NB4 (cell line): Measurements from ENCODE around the gene TAF12.

Experiments used
- MYC ChIP-seq: IDR thresholded peaks from 2 replicates; pipeline ENCODE4 v1.6.1; 2011; ENCODE audit warnings: low read depth, low read length
- POLR2A ChIP-seq: IDR thresholded peaks from 2 replicates; pipeline ENCODE4 v1.6.1; 2011; ENCODE audit warnings: mild to moderate bottlenecking; ENCODE audit not compliant: insufficient read length; ENCODE audit errors: extremely low read depth
- TF ChIP-seq, protein P1 (sequence below): IDR thresholded peaks from one replicate; pipeline ENCODE4 v1.5.1; 2012; ENCODE audit warnings: low read depth, low read length
- TF ChIP-seq, protein P2 (sequence below): IDR thresholded peaks from 2 replicates; pipeline ENCODE4 v1.6.1; 2011; ENCODE audit warnings: low read depth, low read length

DNA sequence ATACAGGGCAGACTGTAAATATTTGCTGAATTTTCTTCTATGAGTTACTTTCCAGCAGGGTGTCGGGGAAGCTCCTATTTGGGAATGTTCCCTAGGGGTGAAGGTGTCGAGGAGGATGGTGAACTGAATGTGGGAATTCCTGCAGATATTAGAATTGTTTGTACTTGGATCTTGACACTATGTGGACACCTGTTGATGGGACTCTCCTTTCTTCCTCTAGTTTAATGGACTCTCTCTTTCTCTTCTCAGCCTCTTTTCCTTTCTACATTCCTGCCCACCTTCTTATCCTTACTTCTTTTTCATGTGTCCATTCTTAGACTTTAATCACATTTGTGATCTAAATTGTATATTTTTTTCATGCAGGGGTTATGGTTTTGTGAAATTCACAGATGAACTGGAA is 75.9 kb downstream of the TAF12 start:
- TF ChIP-seq POLR2A (no peak), MYC (no peak)
- TF ChIP-seq, protein P1, sequence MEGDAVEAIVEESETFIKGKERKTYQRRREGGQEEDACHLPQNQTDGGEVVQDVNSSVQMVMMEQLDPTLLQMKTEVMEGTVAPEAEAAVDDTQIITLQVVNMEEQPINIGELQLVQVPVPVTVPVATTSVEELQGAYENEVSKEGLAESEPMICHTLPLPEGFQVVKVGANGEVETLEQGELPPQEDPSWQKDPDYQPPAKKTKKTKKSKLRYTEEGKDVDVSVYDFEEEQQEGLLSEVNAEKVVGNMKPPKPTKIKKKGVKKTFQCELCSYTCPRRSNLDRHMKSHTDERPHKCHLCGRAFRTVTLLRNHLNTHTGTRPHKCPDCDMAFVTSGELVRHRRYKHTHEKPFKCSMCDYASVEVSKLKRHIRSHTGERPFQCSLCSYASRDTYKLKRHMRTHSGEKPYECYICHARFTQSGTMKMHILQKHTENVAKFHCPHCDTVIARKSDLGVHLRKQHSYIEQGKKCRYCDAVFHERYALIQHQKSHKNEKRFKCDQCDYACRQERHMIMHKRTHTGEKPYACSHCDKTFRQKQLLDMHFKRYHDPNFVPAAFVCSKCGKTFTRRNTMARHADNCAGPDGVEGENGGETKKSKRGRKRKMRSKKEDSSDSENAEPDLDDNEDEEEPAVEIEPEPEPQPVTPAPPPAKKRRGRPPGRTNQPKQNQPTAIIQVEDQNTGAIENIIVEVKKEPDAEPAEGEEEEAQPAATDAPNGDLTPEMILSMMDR, result no peak
- TF ChIP-seq, protein P2, sequence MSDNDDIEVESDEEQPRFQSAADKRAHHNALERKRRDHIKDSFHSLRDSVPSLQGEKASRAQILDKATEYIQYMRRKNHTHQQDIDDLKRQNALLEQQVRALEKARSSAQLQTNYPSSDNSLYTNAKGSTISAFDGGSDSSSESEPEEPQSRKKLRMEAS, result no peak
